AG10803 (cell line): ENCODE measurements around the gene ABI1.
"Not testable (repeated sequence)": the region's sequence is repeated elsewhere in the genome, so short reads cannot be mapped to it uniquely, and the experiment has no call there.

Experiments
- DNase-seq: peaks from one replicate; pipeline ENCODE4 v3.0.0; 2010; ENCODE audit warnings: low read depth
- H3K4me3 ChIP-seq: 2 replicates; pipeline ENCODE4 v1.5.1; 2011; ENCODE audit warnings: mild to moderate bottlenecking, low read length, control low read depth
- TF ChIP-seq, protein P1 (sequence below): conservative IDR thresholded peaks from 2 replicates; pipeline ENCODE4 v1.5.1; 2011; ENCODE audit warnings: mild to moderate bottlenecking, low read length, control low read depth, inconsistent platforms

ABI1 gene

DNA sequence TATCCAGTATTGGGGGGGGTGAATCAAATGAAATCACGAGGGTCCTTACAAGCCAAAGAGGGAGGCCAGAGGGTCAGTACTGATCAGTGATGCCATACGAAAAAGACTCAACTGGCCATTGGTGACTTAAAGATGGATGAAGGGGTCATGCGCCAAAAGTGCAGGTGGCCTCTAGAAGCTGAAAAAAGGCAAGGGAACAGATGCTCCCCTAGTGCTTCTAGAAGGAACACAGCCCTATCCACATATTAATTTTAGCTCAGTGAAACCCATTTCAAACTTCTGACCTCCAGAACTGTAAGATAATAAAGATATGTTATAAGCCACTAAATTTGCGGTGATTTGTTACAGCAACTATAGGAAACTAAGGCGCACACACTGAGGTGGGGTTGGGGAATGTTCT lies 62.5 kb downstream of the ABI1 start:
- no peak for DNase-seq
- no peak overlapping the region for H3K4me3 ChIP-seq
- TF ChIP-seq, protein P1, sequence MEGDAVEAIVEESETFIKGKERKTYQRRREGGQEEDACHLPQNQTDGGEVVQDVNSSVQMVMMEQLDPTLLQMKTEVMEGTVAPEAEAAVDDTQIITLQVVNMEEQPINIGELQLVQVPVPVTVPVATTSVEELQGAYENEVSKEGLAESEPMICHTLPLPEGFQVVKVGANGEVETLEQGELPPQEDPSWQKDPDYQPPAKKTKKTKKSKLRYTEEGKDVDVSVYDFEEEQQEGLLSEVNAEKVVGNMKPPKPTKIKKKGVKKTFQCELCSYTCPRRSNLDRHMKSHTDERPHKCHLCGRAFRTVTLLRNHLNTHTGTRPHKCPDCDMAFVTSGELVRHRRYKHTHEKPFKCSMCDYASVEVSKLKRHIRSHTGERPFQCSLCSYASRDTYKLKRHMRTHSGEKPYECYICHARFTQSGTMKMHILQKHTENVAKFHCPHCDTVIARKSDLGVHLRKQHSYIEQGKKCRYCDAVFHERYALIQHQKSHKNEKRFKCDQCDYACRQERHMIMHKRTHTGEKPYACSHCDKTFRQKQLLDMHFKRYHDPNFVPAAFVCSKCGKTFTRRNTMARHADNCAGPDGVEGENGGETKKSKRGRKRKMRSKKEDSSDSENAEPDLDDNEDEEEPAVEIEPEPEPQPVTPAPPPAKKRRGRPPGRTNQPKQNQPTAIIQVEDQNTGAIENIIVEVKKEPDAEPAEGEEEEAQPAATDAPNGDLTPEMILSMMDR, result no peak

DNA sequence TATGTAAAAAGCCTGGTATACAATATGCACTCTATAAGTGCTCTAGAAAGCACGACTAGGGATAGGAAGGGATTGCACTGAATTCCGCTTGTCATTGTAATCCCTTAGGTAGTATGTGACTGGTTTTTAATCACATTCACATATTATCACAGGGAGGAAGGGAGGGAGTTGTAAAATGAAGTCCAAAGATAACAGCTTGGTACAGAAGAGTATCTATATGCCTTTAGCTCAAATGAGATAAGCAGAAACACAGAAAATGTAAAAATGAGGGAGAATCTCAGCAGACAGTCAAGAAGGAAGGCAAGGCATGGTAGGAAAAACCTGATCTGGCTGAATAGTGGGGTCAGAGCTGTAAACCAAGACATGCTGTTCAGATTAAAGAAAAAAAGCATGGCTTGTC lies 63.4 kb downstream of the ABI1 start:
- no peak overlapping the region for H3K4me3 ChIP-seq
- TF ChIP-seq, protein P1, result no peak
- no peak for DNase-seq

DNA sequence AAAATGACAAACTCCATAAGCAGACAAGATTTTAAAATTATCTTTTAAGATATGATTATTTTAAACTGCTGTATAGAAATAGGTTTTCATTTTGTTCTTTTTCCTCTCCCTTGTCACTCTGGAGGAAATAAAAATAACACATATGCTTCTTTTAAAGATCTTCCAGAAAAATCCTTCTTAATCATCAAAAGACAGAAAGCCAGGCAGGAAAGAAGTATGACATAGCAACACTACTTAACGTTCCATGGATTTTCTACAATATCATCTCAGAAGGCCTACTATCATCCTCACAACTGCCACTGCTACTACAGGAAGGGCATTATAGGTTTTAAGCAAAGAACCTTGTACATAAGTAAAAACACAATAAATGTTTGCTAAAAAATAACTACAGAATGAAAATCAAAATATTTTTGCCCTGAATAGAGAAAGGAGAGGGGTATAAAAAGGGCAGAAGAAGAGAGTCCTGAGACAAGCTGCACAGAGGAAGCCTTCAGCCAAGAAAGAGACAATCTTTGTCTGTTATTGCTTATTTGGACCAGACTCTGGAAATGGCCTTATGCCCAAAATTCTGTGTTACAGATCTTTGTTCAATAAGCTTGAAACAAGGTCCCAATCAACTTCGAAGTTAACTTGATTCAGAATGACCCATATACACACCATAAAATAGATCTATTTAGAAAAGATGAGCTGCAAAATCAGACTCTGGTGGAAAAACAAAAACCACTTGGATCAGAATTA lies 67.8 kb downstream of the ABI1 start:
- TF ChIP-seq, protein P1, result no peak
- DNase-seq, result no peak
- H3K4me3 ChIP-seq, result no peak overlapping the region

DNA sequence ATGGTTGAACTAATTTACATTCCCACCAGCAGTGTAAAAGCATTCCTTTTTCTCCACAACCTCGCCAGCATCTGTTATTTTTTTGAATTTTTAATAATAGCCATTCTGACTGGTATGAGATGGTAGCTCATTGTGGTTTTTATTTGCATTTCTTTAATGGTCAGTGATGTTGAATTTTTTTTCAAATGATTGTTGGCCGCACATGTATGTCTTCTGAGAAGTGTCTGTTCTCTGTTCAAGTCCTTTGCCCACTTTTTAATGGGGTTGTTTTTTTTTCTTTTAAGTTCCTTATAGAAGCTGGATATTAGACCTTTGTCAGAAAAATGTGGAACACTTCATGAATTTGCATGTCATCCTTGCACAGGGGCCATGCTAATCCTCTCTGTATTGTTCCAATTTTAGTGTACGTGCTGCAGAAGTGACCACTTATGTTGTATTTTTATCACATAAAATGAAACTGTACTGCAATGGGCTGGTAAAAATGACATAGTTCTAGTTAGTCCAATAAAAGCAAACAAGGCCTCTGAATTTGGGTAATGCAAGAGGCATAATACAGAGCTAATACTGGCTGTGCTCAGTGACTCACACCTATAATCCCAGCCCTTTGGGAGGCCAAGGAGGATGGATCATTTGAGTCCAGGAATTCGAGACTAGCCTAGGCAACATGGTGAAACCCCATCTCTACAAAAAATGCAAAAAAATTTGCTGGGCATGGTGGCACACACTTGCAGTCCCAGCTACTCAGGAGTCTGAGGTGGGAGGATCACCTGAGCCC lies 70.3 kb downstream of the ABI1 start:
- TF ChIP-seq, protein P1, result no peak
- no peak for DNase-seq
- no peak overlapping the region for H3K4me3 ChIP-seq

DNA sequence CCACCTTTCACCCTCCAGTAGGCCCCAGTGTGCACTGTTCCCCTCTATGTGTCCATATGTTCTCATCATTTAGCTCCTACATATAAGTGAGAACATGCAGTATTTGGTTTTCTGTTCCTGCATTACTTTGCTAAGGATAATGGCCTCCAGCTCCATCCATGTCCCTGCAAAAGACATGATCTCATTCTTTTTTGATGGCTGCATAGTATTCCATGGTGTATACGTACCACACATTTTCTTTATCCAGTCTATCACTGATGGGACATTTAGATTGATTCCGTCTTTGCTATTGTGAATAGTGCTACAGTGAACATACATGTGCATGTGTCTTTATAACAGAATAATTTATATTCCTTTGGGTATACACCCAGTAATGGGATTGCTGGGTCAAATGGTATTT lies 71.0 kb downstream of the ABI1 start:
- DNase-seq, result not testable (repeated sequence)

DNA sequence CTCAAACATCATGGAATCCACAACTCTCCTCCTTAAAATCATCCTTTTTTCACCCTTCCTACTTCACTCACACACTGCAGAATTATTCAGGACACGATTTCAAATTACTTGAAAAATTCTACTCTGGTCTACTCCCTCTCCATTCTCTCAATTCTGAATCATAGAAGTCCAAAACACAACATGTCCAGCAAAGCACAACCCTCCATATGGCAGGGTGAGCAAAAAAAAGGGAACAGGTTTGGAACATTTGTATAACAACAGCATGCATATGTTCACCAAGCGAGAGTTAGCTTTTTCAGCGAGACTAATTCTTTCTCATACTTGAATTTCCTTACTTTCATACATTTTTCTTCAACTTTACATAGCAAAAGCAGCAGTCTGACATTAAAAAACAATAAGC lies 73.4 kb downstream of the ABI1 start:
- no peak overlapping the region for H3K4me3 ChIP-seq
- TF ChIP-seq, protein P1, result no peak
- no peak for DNase-seq

More for the DNA sequence above, 71.0 kb downstream of the ABI1 start:
- not testable (repeated sequence) for H3K4me3 ChIP-seq

DNA sequence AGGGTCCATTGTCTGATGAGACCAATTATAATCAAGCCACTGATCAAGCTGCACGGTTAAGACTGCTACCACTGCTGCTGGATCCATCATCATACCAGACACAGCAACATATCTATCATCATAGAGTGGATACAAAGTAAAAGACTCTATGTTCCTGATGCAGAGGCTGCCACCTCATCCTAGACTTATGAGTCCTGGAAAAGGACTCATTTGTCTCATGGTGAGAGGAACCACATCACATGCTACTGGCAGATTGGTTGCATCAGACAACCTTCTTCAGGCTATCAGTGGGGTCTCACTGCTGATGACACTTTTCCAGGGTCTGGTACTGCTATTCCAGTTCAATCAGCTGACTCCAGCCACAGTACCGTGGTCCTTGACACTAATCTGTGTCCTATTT lies 79.0 kb downstream of the ABI1 start:
- H3K4me3 ChIP-seq, result no peak overlapping the region
- TF ChIP-seq, protein P1, result no peak
- peak; percentile 33 for DNase-seq
